IMR-90 (cell line): ENCODE measurements around the gene ATP11A. TPM values are rescaled to one million over a fixed set of nuclear protein-coding genes. Genes with fewer than 3 reads are reported as not detected.

ENCODE experiments used
- ATAC-seq: fragments of 200-7000 bp; cut with Tn5 transposase; 2 replicates; pipeline ENCODE4 v1.9.1; 2020; ENCODE audit warnings: low read depth, mild to moderate bottlenecking, moderate library complexity
- BruUV-seq: library from RNA; stranded (reverse); fragments of 400-500 nt; replicated peaks from 2 replicates; lab custom pipeline; 2021; lab: Mats Ljungman, UMichigan
- CTCF ChIA-PET: fragments of 300-600 bp; formaldehyde crosslinking; extraction: SDS; loops from one replicate; lab custom pipeline; 2021; ENCODE audit warnings: antibody characterized with exemption; lab: Yijun Ruan, JAX
- POLR2A ChIA-PET: fragments of 300-600 bp; sonication (Branson Sonifier 250); formaldehyde crosslinking; loops from one replicate; lab custom pipeline; 2022; ENCODE audit warnings: antibody characterized with exemption; ENCODE audit not compliant: unreplicated experiment; lab: Charles Lee
- DNase-seq: peaks from one replicate; pipeline ENCODE4 v3.0.0; 2013
- H2AFZ ChIP-seq: replicated peaks from 2 replicates; pipeline ENCODE3; 2013; ENCODE audit warnings: low read length, mild to moderate bottlenecking; ENCODE audit not compliant: poor library complexity
- H2AK5ac ChIP-seq: 2 replicates; pipeline ENCODE4 v1.6.1; 2013; ENCODE audit warnings: low read depth, low read length, inconsistent platforms
- H2AK9ac ChIP-seq: replicated peaks from 2 replicates; pipeline ENCODE3; 2013; ENCODE audit warnings: mild to moderate bottlenecking, low read depth, low read length, moderate library complexity; ENCODE audit not compliant: poor library complexity
- H2BK120ac ChIP-seq: 2 replicates; pipeline ENCODE4 v1.6.1; 2013; ENCODE audit warnings: low read depth, low read length, inconsistent platforms
- H2BK15ac ChIP-seq: 3 replicates; pipeline ENCODE4 v1.6.1; 2013; ENCODE audit warnings: low read depth, low read length, inconsistent platforms
- H2BK20ac ChIP-seq: 2 replicates; pipeline ENCODE4 v1.6.1; 2013; ENCODE audit warnings: low read depth, mild to moderate bottlenecking, inconsistent platforms, low read length, moderate library complexity
- H2BK5ac ChIP-seq: 2 replicates; pipeline ENCODE4 v1.6.1; 2013; ENCODE audit warnings: mild to moderate bottlenecking, low read depth, low read length, inconsistent platforms; ENCODE audit not compliant: poor library complexity, severe bottlenecking
- H3K14ac ChIP-seq: replicated peaks from 2 replicates; pipeline ENCODE4 v1.6.1; 2013; ENCODE audit warnings: low read depth, low read length, inconsistent platforms
- H3K18ac ChIP-seq: 2 replicates; pipeline ENCODE4 v1.6.1; 2013; ENCODE audit warnings: low read depth, low read length, control low read depth
- H3K23ac ChIP-seq: 2 replicates; pipeline ENCODE4 v1.6.1; 2013; ENCODE audit warnings: low read depth, low read length, inconsistent platforms
- H3K27ac ChIP-seq: 2 replicates; pipeline ENCODE4 v1.5.1; 2013; ENCODE audit warnings: mild to moderate bottlenecking, control low read depth, low read length; ENCODE audit not compliant: insufficient read depth
- H3K27me3 ChIP-seq: 2 replicates; pipeline ENCODE4 v1.6.1; 2013; ENCODE audit warnings: low read length; ENCODE audit not compliant: control insufficient read depth, insufficient read depth
- H3K36me3 ChIP-seq: 2 replicates; pipeline ENCODE4 v1.6.1; 2013; ENCODE audit warnings: low read length, mixed read lengths; ENCODE audit not compliant: control insufficient read depth, insufficient read depth
- H3K4ac ChIP-seq: 2 replicates; pipeline ENCODE4 v1.6.1; 2013; ENCODE audit warnings: low read depth, low read length, inconsistent platforms
- H3K4me1 ChIP-seq: 2 replicates; pipeline ENCODE4 v1.6.1; 2013; ENCODE audit warnings: low read length, mixed read lengths; ENCODE audit not compliant: control insufficient read depth, insufficient read depth
- H3K4me2 ChIP-seq: 2 replicates; pipeline ENCODE4 v1.6.1; 2013; ENCODE audit warnings: low read depth, mild to moderate bottlenecking, control low read depth, low read length, moderate library complexity
- H3K4me3 ChIP-seq: 2 replicates; pipeline ENCODE4 v1.5.1; 2013; ENCODE audit warnings: low read depth, mild to moderate bottlenecking, control low read depth, low read length, moderate library complexity; ENCODE audit not compliant: insufficient read depth
- H3K56ac ChIP-seq: 2 replicates; pipeline ENCODE4 v1.6.1; 2013; ENCODE audit warnings: low read length, inconsistent platforms; ENCODE audit not compliant: insufficient read depth; ENCODE audit errors: extremely low read depth
- H3K79me1 ChIP-seq, 2 experiments: 2 replicates each; pipeline ENCODE4 v1.6.1; 2013; ENCODE audit warnings: low read length in 2 of 2, inconsistent platforms in 1 of 2, low read depth in 1 of 2
- H3K9ac ChIP-seq: 2 replicates; pipeline ENCODE4 v1.6.1; 2013; ENCODE audit warnings: low read depth, low read length, control low read depth
- H3K9me1 ChIP-seq: 2 replicates; pipeline ENCODE4 v1.6.1; 2013; ENCODE audit warnings: low read length, inconsistent platforms; ENCODE audit not compliant: insufficient read depth
- H3K9me3 ChIP-seq: 2 replicates; pipeline ENCODE4 v1.6.1; 2013; ENCODE audit warnings: low read length; ENCODE audit not compliant: control insufficient read depth, insufficient read depth
- H4K20me1 ChIP-seq: 2 replicates; pipeline ENCODE4 v1.6.1; 2013; ENCODE audit warnings: low read length, inconsistent platforms; ENCODE audit not compliant: insufficient read depth
- H4K5ac ChIP-seq: 2 replicates; pipeline ENCODE4 v1.6.1; 2013; ENCODE audit warnings: mild to moderate bottlenecking, low read depth, low read length, control low read depth
- H4K8ac ChIP-seq, 2 experiments: 2 replicates each; pipeline ENCODE4 v1.6.1; 2013; ENCODE audit warnings: low read depth in 2 of 2, low read length in 2 of 2, control low read depth in 1 of 2, inconsistent platforms in 1 of 2
- H4K91ac ChIP-seq: 2 replicates; pipeline ENCODE4 v1.6.1; 2013; ENCODE audit warnings: low read depth, low read length, inconsistent platforms; ENCODE audit not compliant: insufficient read depth
- BHLHE40 ChIP-seq: fragments of 150-350 bp; IDR thresholded peaks from 2 replicates; pipeline ENCODE4 v1.6.1; 2016; ENCODE audit warnings: mild to moderate bottlenecking, low read depth, low read length
- FOS ChIP-seq: fragments of 150-350 bp; IDR thresholded peaks from 2 replicates; pipeline ENCODE4 v1.6.1; 2016; ENCODE audit warnings: low read depth, low read length
- POLR2A ChIP-seq: IDR thresholded peaks from 2 replicates; pipeline ENCODE4 v1.6.1; 2012; ENCODE audit warnings: mild to moderate bottlenecking, low read depth, low read length
- RAD21 ChIP-seq: IDR thresholded peaks from 2 replicates; pipeline ENCODE4 v1.6.1; 2012; ENCODE audit warnings: low read length, improper control_type of control experiment
- RCOR1 ChIP-seq: IDR thresholded peaks from 2 replicates; pipeline ENCODE4 v1.6.1; 2012; ENCODE audit warnings: mild to moderate bottlenecking, low read length, improper control_type of control experiment; ENCODE audit not compliant: insufficient replicate concordance
- WGBS, 2 experiments: methylation state at CpG; one replicate each; pipeline versions ENCODE4 v1.1.5 to v1.1.7; 2013; ENCODE audit warnings: missing lambda C conversion rate in 2 of 2; ENCODE audit not compliant: insufficient read length in 1 of 2; ENCODE audit errors: extremely low coverage in 2 of 2; 5-methylcytosine and 5-hydroxymethylcytosine counted together
- dilution Hi-C: fragments of 300-500 bp; cut with HindIII; formaldehyde crosslinking; loops from one replicate; pipeline ENCODE4 v1.14.3; 2018; ENCODE audit warnings: low sequenced_read_pairs; ENCODE audit not compliant: unreplicated experiment
- in situ Hi-C: fragments of 300-500 bp; cut with MboI; formaldehyde crosslinking; loops from 3 replicates; pipeline ENCODE4 v1.14.3; 2019; ENCODE audit warnings: low sequenced_read_pairs, inconsistent platforms, mixed read lengths
- intact Hi-C: fragments of 100-400 bp; cut with micrococcal nuclease; formaldehyde crosslinking; loops from 2 replicates; pipeline ENCODE4 v1.10.0; 2022
- polyA plus RNA-seq, 3 experiments: library from polyadenylated mRNA; depleted of rRNA; stranded (reverse); fragments of >200 nt; gene quantifications; 2 replicates each; pipeline ENCODE4 v1.2.3, GENCODE V29; 2012; ENCODE audit warnings: low replicate concordance in 1 of 3
- total RNA-seq: library from RNA; depleted of rRNA; stranded (reverse); fragments of >200 nt; gene quantifications from 2 replicates; pipeline ENCODE4 v1.2.3, GENCODE V29; 2012
- TF ChIP-seq, protein P1 (sequence below): fragments of 150-350 bp; IDR thresholded peaks from 2 replicates; pipeline ENCODE4 v1.6.1; 2016; ENCODE audit warnings: low read depth, mild to moderate bottlenecking, low read length, moderate library complexity, borderline replicate concordance

ATP11A gene
- total and polyA plus RNA-seq, 2 of the 4 experiments (the other 2 are of a cell fraction) = 8.4 to 12.0 TPM

DNA sequence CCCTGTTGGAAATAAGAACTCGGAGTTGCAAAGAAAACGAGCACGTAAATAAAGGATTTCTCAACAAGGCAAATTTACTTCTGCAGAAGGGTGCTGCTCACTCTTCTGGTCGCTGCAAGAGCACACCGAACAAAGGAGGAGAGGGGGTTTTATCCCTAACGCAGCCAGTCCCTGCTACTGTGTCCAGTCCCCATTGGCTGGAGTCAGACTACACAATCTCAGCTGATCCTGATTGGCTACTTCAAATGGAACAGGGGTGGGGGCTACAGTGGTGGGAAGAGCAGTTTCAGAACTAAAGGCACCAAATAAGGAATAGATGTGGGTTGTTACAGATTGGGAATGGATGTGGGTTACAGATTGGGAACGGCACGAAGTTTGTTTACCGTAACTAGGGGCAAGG is 215.2 kb downstream of the ATP11A start:
- no peak overlapping the region for H3K56ac ChIP-seq
- no peak overlapping the region for H3K4ac ChIP-seq
- no peak overlapping the region for H2BK20ac ChIP-seq
- no peak overlapping the region for H4K5ac ChIP-seq
- H3K27ac ChIP-seq = no peak overlapping the region
- no peak overlapping the region for H2BK15ac ChIP-seq
- no peak overlapping the region for H2AK5ac ChIP-seq
- peaks cover 83% of the 10 kb centered on the region for H3K27me3 ChIP-seq
- no peak overlapping the region for H2BK120ac ChIP-seq
- H4K91ac ChIP-seq = no peak overlapping the region
- no peaks in the 10 kb centered on the region for H3K79me1 ChIP-seq
- no peaks in the 10 kb centered on the region for H3K4me1 ChIP-seq
- H2BK5ac ChIP-seq = no peak overlapping the region
- no peak overlapping the region for H3K23ac ChIP-seq
- H3K36me3 ChIP-seq = no peaks in the 10 kb centered on the region
- H3K9ac ChIP-seq = no peak overlapping the region
- H4K20me1 ChIP-seq = no peaks in the 10 kb centered on the region
- H3K4me2 ChIP-seq = no peak overlapping the region
- no peak for DNase-seq
- ChIA-PET CTCF (no interaction called here), POLR2A (no interaction called here)
- WGBS, 2 experiments = no CpG with 5 or more reads among the region's 9 CpGs
- in situ Hi-C loops (no loop called here), dilution Hi-C loops (no loop called here), intact Hi-C loops (no loop called here)
- no peak overlapping the region for H4K8ac ChIP-seq
- H3K14ac ChIP-seq = no peak overlapping the region
- no peak overlapping the region for H2AFZ ChIP-seq
- no peaks in the 10 kb centered on the region for H3K9me1 ChIP-seq
- H3K4me3 ChIP-seq = no peak overlapping the region
- BruUV-seq = no TSS peak
- no peak overlapping the region for H2AK9ac ChIP-seq
- TF ChIP-seq, protein P1, sequence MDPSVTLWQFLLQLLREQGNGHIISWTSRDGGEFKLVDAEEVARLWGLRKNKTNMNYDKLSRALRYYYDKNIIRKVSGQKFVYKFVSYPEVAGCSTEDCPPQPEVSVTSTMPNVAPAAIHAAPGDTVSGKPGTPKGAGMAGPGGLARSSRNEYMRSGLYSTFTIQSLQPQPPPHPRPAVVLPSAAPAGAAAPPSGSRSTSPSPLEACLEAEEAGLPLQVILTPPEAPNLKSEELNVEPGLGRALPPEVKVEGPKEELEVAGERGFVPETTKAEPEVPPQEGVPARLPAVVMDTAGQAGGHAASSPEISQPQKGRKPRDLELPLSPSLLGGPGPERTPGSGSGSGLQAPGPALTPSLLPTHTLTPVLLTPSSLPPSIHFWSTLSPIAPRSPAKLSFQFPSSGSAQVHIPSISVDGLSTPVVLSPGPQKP = no peak
- TF ChIP-seq BHLHE40 (no peak), FOS (no peak), POLR2A (no peak), RCOR1 (no peak), RAD21 (no peak)
- no peak overlapping the region for H3K18ac ChIP-seq
- no peak for ATAC-seq
- peaks cover 15% of the 10 kb centered on the region for H3K9me3 ChIP-seq
